DMS153 (cell line): ENCODE measurements around the gene PRSS38.
A peak's percentile ranks its signal among the peaks of the same experiment; 100 is the strongest.

Source experiments
- DNase-seq: peaks from one replicate; lab custom pipeline; 2025; lab: John Stamatoyannopoulos, UW

PRSS38 gene

GRCh38 chr1:227815468-227816409 lies at the start of gene PRSS38:
PRSS38 (plus strand) TSS chr1:227815675; CDS start chr1:227815717, 42 bp downstream.
- no peak for DNase-seq

- peak; percentile 99 for DNase-seq
Measured at GRCh38 chr1:227766015-227766634, 49.4 kb upstream of the PRSS38 start.

- DNase-seq: no peak
Measured at GRCh38 chr1:227766653-227767277, 48.7 kb upstream of the PRSS38 start.

- no peak for DNase-seq
Measured at GRCh38 chr1:227767401-227768124, 47.9 kb upstream of the PRSS38 start.

GRCh38 chr1:227768125-227768439 lies 47.4 kb upstream of the PRSS38 start:
- peak; percentile 51 for DNase-seq

GRCh38 chr1:227768640-227769039 lies 46.8 kb upstream of the PRSS38 start:
- DNase-seq: no peak

GRCh38 chr1:227769047-227769935 lies 46.2 kb upstream of the PRSS38 start:
- no peak for DNase-seq

GRCh38 chr1:227769936-227770494 lies 45.5 kb upstream of the PRSS38 start:
- no peak for DNase-seq

GRCh38 chr1:227770812-227771211 lies 44.7 kb upstream of the PRSS38 start:
- DNase-seq: no peak

GRCh38 chr1:227771326-227771725 lies 44.1 kb upstream of the PRSS38 start:
- DNase-seq: no peak

- no peak for DNase-seq
Measured at GRCh38 chr1:227771771-227772170, 43.7 kb upstream of the PRSS38 start.

- DNase-seq: peak; percentile 80
Measured at GRCh38 chr1:227773558-227773957, 41.9 kb upstream of the PRSS38 start.

GRCh38 chr1:227774051-227774731 lies 41.3 kb upstream of the PRSS38 start:
- DNase-seq: no peak

- no peak for DNase-seq
Measured at GRCh38 chr1:227774821-227775661, 40.4 kb upstream of the PRSS38 start.

- no peak for DNase-seq
Measured at GRCh38 chr1:227775841-227776240, 39.6 kb upstream of the PRSS38 start.

GRCh38 chr1:227776331-227776771 lies 39.1 kb upstream of the PRSS38 start:
- DNase-seq: no peak

GRCh38 chr1:227777156-227777555 lies 38.3 kb upstream of the PRSS38 start:
- no peak for DNase-seq

GRCh38 chr1:227777646-227778045 lies 37.8 kb upstream of the PRSS38 start:
- DNase-seq: no peak

GRCh38 chr1:227778401-227778947 lies 37.0 kb upstream of the PRSS38 start:
- DNase-seq: no peak
